Coronary artery (tissue), 2 donors: Measurements from ENCODE around the gene ZCCHC17.
"Not testable (repeated sequence)": the region's sequence is repeated elsewhere in the genome, so short reads cannot be mapped to it uniquely, and the experiment has no call there.

Experiments
- DNase-seq: peaks from one replicate; pipeline ENCODE4 v3.0.0-alpha.2; 2017; ENCODE audit warnings: low spot score
- H3K27ac ChIP-seq, 2 donors: fragments of 200-600 bp; sonication (generic); one replicate each; pipeline ENCODE4 v1.5.1; 2016 to 2019
- H3K4me3 ChIP-seq: fragments of 200-600 bp; sonication (generic); 2 replicates; pipeline ENCODE4 v1.5.1; 2016; ENCODE audit warnings: mild to moderate bottlenecking, moderate library complexity
- CTCF ChIP-seq: fragments of 200-600 bp; sonication (generic); IDR thresholded peaks from one replicate; pipeline ENCODE4 v1.5.1; 2019; ENCODE audit warnings: antibody characterized with exemption

Gene ZCCHC17

GRCh38 chr1:31261916-31262315 is 34.9 kb upstream of the ZCCHC17 start:
- no peak for DNase-seq
- no peak overlapping the region for H3K4me3 ChIP-seq
- H3K27ac ChIP-seq: no peak overlapping the region
- no peak for TF ChIP-seq CTCF

GRCh38 chr1:31262393-31262792 is 34.4 kb upstream of the ZCCHC17 start:
- DNase-seq, H3K4me3 ChIP-seq, H3K27ac ChIP-seq: not testable (repeated sequence)

GRCh38 chr1:31263408-31263807 is 33.4 kb upstream of the ZCCHC17 start:
- H3K27ac ChIP-seq: no peak overlapping the region
- no peak for TF ChIP-seq CTCF
- DNase-seq: no peak
- no peak overlapping the region for H3K4me3 ChIP-seq

GRCh38 chr1:31264790-31265386 is 31.9 kb upstream of the ZCCHC17 start:
- no peak overlapping the region for H3K27ac ChIP-seq
- no peak for TF ChIP-seq CTCF
- no peak overlapping the region for H3K4me3 ChIP-seq
- DNase-seq: no peak

GRCh38 chr1:31266547-31266946 is 30.3 kb upstream of the ZCCHC17 start:
- no peak for DNase-seq
- Histone ChIP-seq H3K4me3 (no peak overlapping the region), H3K27ac (no peak overlapping the region)

GRCh38 chr1:31272369-31272768 is 24.5 kb upstream of the ZCCHC17 start:
- TF ChIP-seq CTCF: no peak
- Histone ChIP-seq H3K27ac (no peak overlapping the region), H3K4me3 (no peak overlapping the region)
- DNase-seq: no peak

More at GRCh38 chr1:31266547-31266946, 30.3 kb upstream of the ZCCHC17 start:
- no peak for TF ChIP-seq CTCF

GRCh38 chr1:31273619-31274018 is 23.2 kb upstream of the ZCCHC17 start:
- DNase-seq: no peak
- Histone ChIP-seq H3K4me3 (no peak overlapping the region), H3K27ac (no peak overlapping the region)
- no peak for TF ChIP-seq CTCF

GRCh38 chr1:31282426-31282825 is 14.4 kb upstream of the ZCCHC17 start:
- H3K4me3 ChIP-seq, DNase-seq, H3K27ac ChIP-seq: not testable (repeated sequence)

- not testable (repeated sequence) for H3K27ac ChIP-seq, DNase-seq, H3K4me3 ChIP-seq
These were observed 9.0 kb upstream of the ZCCHC17 start for GRCh38 chr1:31287791-31288190.
